PC-9 (cell line): ENCODE measurements around the gene IFNB1.

Experiments used
- CTCF ChIP-seq: fragments of 200-600 bp; sonication (generic); conservative IDR thresholded peaks from 2 replicates; pipeline ENCODE4 v1.6.1; 2017; ENCODE audit warnings: mixed run types, antibody characterized with exemption, mild to moderate bottlenecking, moderate library complexity
- EZH2 ChIP-seq: fragments of 200-600 bp; sonication (generic); IDR thresholded peaks from 2 replicates; pipeline ENCODE4 v1.8.0; 2017; ENCODE audit warnings: antibody characterized with exemption, low read depth

GRCh38 chr9:21086538-21086937, 8.8 kb upstream of the IFNB1 start:
- TF ChIP-seq CTCF (no peak), EZH2 (no peak)
